Measurements from ENCODE around the gene HSPA13. TPM values are rescaled to one million over a fixed set of nuclear protein-coding genes. Genes with fewer than 3 reads are reported as not detected.

HSPA13 gene
- total and polyA plus RNA-seq, 4 donors, result 4.9 to 37.2 (median 13.2) TPM

DNA sequence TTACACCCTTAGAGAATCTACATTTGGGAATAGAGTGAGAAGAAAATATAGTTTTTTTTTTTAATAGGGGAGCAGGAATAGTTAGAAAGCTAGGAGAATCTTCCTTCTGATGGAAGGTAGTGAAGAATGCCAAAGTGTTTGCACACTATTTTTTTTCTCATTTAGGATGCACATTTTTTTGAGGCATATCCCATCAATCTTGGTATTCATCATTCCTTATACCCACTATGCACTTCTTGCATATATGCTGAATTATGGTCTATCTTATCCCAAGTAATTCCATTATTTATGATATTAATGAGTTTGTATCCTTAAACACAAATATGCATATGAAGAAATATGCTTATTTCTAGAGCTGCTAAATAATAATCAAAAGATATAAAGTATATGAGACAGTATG is 28.4 kb downstream of the HSPA13 start:
- no peaks in the 10 kb centered on the region for H3K4me1 ChIP-seq (ENCODE audit: control insufficient read depth in 4 of 4, insufficient read depth in 4 of 4, low read length in 3 of 4)
- DNase-seq (ENCODE audit: low spot score), result no peak
- H3K4me3 ChIP-seq (ENCODE audit: low read depth in 1 of 3, low read length in 3 of 3), result no peak overlapping the region
- H3K9me3 ChIP-seq (ENCODE audit: control insufficient read depth in 4 of 4, low read length in 3 of 4), result no peaks in the 10 kb centered on the region
- no peak overlapping the region for H3K27ac ChIP-seq (ENCODE audit: low read depth in 1 of 2, low read length in 2 of 2)
- no peak for TF ChIP-seq HNF4G (IDR thresholded peaks at IDR 0.05)
- no peak for TF ChIP-seq NR2F2 (IDR thresholded peaks at IDR 0.05)
- no peak for TF ChIP-seq RAD21 (IDR thresholded peaks at IDR 0.05)
- no peak for TF ChIP-seq FOXA2 (IDR thresholded peaks at IDR 0.05)
- TF ChIP-seq JUND (IDR thresholded peaks at IDR 0.05), result no peak
- TF ChIP-seq, protein P1, sequence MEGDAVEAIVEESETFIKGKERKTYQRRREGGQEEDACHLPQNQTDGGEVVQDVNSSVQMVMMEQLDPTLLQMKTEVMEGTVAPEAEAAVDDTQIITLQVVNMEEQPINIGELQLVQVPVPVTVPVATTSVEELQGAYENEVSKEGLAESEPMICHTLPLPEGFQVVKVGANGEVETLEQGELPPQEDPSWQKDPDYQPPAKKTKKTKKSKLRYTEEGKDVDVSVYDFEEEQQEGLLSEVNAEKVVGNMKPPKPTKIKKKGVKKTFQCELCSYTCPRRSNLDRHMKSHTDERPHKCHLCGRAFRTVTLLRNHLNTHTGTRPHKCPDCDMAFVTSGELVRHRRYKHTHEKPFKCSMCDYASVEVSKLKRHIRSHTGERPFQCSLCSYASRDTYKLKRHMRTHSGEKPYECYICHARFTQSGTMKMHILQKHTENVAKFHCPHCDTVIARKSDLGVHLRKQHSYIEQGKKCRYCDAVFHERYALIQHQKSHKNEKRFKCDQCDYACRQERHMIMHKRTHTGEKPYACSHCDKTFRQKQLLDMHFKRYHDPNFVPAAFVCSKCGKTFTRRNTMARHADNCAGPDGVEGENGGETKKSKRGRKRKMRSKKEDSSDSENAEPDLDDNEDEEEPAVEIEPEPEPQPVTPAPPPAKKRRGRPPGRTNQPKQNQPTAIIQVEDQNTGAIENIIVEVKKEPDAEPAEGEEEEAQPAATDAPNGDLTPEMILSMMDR (IDR thresholded peaks at IDR 0.05; ENCODE audit: low read depth, low read length, missing input control), result no peak
- TF ChIP-seq, protein P2, sequence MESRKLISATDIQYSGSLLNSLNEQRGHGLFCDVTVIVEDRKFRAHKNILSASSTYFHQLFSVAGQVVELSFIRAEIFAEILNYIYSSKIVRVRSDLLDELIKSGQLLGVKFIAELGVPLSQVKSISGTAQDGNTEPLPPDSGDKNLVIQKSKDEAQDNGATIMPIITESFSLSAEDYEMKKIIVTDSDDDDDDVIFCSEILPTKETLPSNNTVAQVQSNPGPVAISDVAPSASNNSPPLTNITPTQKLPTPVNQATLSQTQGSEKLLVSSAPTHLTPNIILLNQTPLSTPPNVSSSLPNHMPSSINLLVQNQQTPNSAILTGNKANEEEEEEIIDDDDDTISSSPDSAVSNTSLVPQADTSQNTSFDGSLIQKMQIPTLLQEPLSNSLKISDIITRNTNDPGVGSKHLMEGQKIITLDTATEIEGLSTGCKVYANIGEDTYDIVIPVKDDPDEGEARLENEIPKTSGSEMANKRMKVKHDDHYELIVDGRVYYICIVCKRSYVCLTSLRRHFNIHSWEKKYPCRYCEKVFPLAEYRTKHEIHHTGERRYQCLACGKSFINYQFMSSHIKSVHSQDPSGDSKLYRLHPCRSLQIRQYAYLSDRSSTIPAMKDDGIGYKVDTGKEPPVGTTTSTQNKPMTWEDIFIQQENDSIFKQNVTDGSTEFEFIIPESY (IDR thresholded peaks at IDR 0.05), result no peak
- no peak for TF ChIP-seq HNF4A (conservative IDR thresholded peaks at IDR 0.05)
- TF ChIP-seq, protein P3, sequence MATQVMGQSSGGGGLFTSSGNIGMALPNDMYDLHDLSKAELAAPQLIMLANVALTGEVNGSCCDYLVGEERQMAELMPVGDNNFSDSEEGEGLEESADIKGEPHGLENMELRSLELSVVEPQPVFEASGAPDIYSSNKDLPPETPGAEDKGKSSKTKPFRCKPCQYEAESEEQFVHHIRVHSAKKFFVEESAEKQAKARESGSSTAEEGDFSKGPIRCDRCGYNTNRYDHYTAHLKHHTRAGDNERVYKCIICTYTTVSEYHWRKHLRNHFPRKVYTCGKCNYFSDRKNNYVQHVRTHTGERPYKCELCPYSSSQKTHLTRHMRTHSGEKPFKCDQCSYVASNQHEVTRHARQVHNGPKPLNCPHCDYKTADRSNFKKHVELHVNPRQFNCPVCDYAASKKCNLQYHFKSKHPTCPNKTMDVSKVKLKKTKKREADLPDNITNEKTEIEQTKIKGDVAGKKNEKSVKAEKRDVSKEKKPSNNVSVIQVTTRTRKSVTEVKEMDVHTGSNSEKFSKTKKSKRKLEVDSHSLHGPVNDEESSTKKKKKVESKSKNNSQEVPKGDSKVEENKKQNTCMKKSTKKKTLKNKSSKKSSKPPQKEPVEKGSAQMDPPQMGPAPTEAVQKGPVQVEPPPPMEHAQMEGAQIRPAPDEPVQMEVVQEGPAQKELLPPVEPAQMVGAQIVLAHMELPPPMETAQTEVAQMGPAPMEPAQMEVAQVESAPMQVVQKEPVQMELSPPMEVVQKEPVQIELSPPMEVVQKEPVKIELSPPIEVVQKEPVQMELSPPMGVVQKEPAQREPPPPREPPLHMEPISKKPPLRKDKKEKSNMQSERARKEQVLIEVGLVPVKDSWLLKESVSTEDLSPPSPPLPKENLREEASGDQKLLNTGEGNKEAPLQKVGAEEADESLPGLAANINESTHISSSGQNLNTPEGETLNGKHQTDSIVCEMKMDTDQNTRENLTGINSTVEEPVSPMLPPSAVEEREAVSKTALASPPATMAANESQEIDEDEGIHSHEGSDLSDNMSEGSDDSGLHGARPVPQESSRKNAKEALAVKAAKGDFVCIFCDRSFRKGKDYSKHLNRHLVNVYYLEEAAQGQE (IDR thresholded peaks at IDR 0.05), result no peak
- no peak for TF ChIP-seq FOXA1 (IDR thresholded peaks at IDR 0.05)
- no peak for TF ChIP-seq EGR1 (IDR thresholded peaks at IDR 0.05; ENCODE audit: low read depth in 2 of 2)
- no peak for TF ChIP-seq RXRA (IDR thresholded peaks at IDR 0.05)
- no peak for TF ChIP-seq TAF1 (conservative IDR thresholded peaks at IDR 0.05)
- TF ChIP-seq GABPA (IDR thresholded peaks at IDR 0.05 in 1 of 2, conservative IDR thresholded peaks at IDR 0.05 in 1 of 2), result no peak
- TF ChIP-seq, protein P4, sequence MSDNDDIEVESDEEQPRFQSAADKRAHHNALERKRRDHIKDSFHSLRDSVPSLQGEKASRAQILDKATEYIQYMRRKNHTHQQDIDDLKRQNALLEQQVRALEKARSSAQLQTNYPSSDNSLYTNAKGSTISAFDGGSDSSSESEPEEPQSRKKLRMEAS (IDR thresholded peaks at IDR 0.05), result no peak
- TF ChIP-seq SP1 (IDR thresholded peaks at IDR 0.05), result no peak
- no peak for TF ChIP-seq YY1 (IDR thresholded peaks at IDR 0.05)
- TF ChIP-seq, protein P5, sequence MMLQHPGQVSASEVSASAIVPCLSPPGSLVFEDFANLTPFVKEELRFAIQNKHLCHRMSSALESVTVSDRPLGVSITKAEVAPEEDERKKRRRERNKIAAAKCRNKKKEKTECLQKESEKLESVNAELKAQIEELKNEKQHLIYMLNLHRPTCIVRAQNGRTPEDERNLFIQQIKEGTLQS (IDR thresholded peaks at IDR 0.05), result no peak
- no peak overlapping the region for H3K9ac ChIP-seq (ENCODE audit: low read depth in 1 of 2, low read length in 2 of 2)
- H3K27me3 ChIP-seq (ENCODE audit: control insufficient read depth in 4 of 4, insufficient read depth in 4 of 4, low read length in 3 of 4), result peaks cover 0 to 3% (median 0%) of the 10 kb centered on the region in 4 donors
- no peaks in the 10 kb centered on the region for H3K36me3 ChIP-seq (ENCODE audit: control insufficient read depth in 4 of 4, insufficient read depth in 3 of 4, low read depth in 1 of 4, low read length in 3 of 4)

Measured in liver (tissue), 9 donors.